SKM-1 treated with dmso at 0.1 percent for 144 hours (cell line): ENCODE measurements around the gene ZNF736.
"Not testable (repeated sequence)": the region's sequence is repeated elsewhere in the genome, so short reads cannot be mapped to it uniquely, and the experiment has no call there.

Source experiments
- DNase-seq: peaks from one replicate; lab custom pipeline; 2025; ENCODE audit not compliant: unreplicated experiment; lab: John Stamatoyannopoulos, UW

Gene ZNF736

GRCh38 chr7:64313740-64314491 is at the start of gene ZNF736:
TSS of gene ZNF736 (plus strand) at chr7:64313961. CDS start at chr7:64314151, 190 bp downstream.
- DNase-seq, result peak; percentile 91

GRCh38 chr7:64266341-64266919 is 47.3 kb upstream of the ZNF736 start:
- no peak for DNase-seq

- DNase-seq, result no peak
Observed at GRCh38 chr7:64277630-64278029, 36.1 kb upstream of the ZNF736 start.

- DNase-seq, result no peak
Observed at GRCh38 chr7:64294701-64295420, 18.9 kb upstream of the ZNF736 start.

GRCh38 chr7:64297418-64297817 is 16.3 kb upstream of the ZNF736 start:
- DNase-seq, result not testable (repeated sequence)

GRCh38 chr7:64300641-64301405 is 12.9 kb upstream of the ZNF736 start:
- DNase-seq, result no peak

GRCh38 chr7:64307254-64308015 is 6.3 kb upstream of the ZNF736 start:
- no peak for DNase-seq

- no peak for DNase-seq
Observed at GRCh38 chr7:64308016-64308270, 5.8 kb upstream of the ZNF736 start.

- DNase-seq, result no peak
Observed at GRCh38 chr7:64310426-64310825, 3.3 kb upstream of the ZNF736 start.

GRCh38 chr7:64312826-64313225 is 935 bp upstream of the ZNF736 start:
- no peak for DNase-seq

- DNase-seq, result no peak
Observed at GRCh38 chr7:64314566-64314965, 805 bp downstream of the ZNF736 start.

GRCh38 chr7:64316031-64316742 is 2.4 kb downstream of the ZNF736 start:
- not testable (repeated sequence) for DNase-seq

GRCh38 chr7:64320547-64321513 is 7.1 kb downstream of the ZNF736 start:
- no peak for DNase-seq

GRCh38 chr7:64324166-64324565 is 10.4 kb downstream of the ZNF736 start:
- not testable (repeated sequence) for DNase-seq

- not testable (repeated sequence) for DNase-seq
Observed at GRCh38 chr7:64348713-64349210, 35.0 kb downstream of the ZNF736 start.

- DNase-seq, result no peak
Observed at GRCh38 chr7:64359543-64359942, 45.8 kb downstream of the ZNF736 start.

GRCh38 chr7:64371116-64371515 is 57.4 kb downstream of the ZNF736 start:
- no peak for DNase-seq

- DNase-seq, result no peak
Observed at GRCh38 chr7:64373017-64373416, 59.3 kb downstream of the ZNF736 start.

GRCh38 chr7:64400401-64400800 is 86.6 kb downstream of the ZNF736 start:
- no peak for DNase-seq
